ENCODE data around the gene TMEM119. TPM values are rescaled to one million over a fixed set of nuclear protein-coding genes. Genes with fewer than 3 reads are reported as not detected.

The TMEM119 gene
- total and polyA plus RNA-seq, 10 of the 15 experiments (the other 5 are each of a cell fraction or from before 2014, with no cell fraction given): 0.11 to 0.44 (median 0.19) TPM; not detected in 5

- TF ChIP-seq ZBTB4 (CRISPR knock-in tag; IDR thresholded peaks at IDR 0.05) (no peak), ATF7 (IDR thresholded peaks at IDR 0.05; ENCODE audit: low read depth) (no peak), BCLAF1 (IDR thresholded peaks at IDR 0.05) (no peak), SRF (IDR thresholded peaks at IDR 0.05; ENCODE audit: low read depth in 2 of 2, low read length in 2 of 2) (no peak), SUPT20H (IDR thresholded peaks at IDR 0.05; ENCODE audit: borderline replicate concordance, control insufficient read depth, low read depth, low read length) (no peak), DPF2 (IDR thresholded peaks at IDR 0.05) (no peak)
Observed at GRCh38 chr12:108575199-108575912, 22.5 kb downstream of the TMEM119 start (continued).

All from GM12878 (cell line).